CD4-positive, alpha-beta memory T cell (primary cell): ENCODE measurements around the gene ARHGAP40. TPM values are rescaled to one million over a fixed set of nuclear protein-coding genes. Genes with fewer than 3 reads are reported as not detected.

Source experiments
- CTCF ChIA-PET: fragments of 350-600 bp; sonication (Branson Sonifier 250); formaldehyde crosslinking; loops from one replicate; lab custom pipeline; 2021; ENCODE audit warnings: inconsistent platforms; ENCODE audit not compliant: partially characterized antibody; lab: Charles Lee
- POLR2A ChIA-PET: fragments of 350-600 bp; sonication (Branson Sonifier 250); formaldehyde crosslinking; loops from one replicate; lab custom pipeline; 2021; ENCODE audit not compliant: partially characterized antibody; lab: Charles Lee
- DNase-seq, 5 donors: peaks; one replicate each; pipeline versions ENCODE4 v3.0.0 to v3.0.0-alpha.2; 2020 to 2022; ENCODE audit warnings: mixed read lengths in 1 of 5
- H3K27ac ChIP-seq: one replicate; pipeline ENCODE4 v1.7.0; 2013; ENCODE audit warnings: low read depth, low read length
- H3K27me3 ChIP-seq: 2 replicates; pipeline ENCODE4 v1.7.0; 2013; ENCODE audit warnings: mild to moderate bottlenecking, low read length, moderate library complexity; ENCODE audit not compliant: insufficient read depth
- H3K36me3 ChIP-seq: 2 replicates; pipeline ENCODE4 v1.7.0; 2013; ENCODE audit warnings: mild to moderate bottlenecking, low read length, moderate library complexity; ENCODE audit not compliant: insufficient read depth
- H3K4me1 ChIP-seq: 2 replicates; pipeline ENCODE4 v1.7.0; 2013; ENCODE audit warnings: mild to moderate bottlenecking, low read length, moderate library complexity; ENCODE audit not compliant: insufficient read depth
- H3K4me3 ChIP-seq, 2 donors: one replicate each; pipeline ENCODE4 v1.7.0; 2013; ENCODE audit warnings: low read length in 2 of 2, mild to moderate bottlenecking in 1 of 2
- H3K9me3 ChIP-seq, 2 donors: one replicate each; pipeline ENCODE4 v1.7.0; 2013; ENCODE audit warnings: low read length in 2 of 2, control low read depth in 1 of 2; ENCODE audit not compliant: control insufficient read depth in 1 of 2
- H3K27ac Mint-ChIP-seq, 7 donors: one replicate each; pipeline ENCODE4 v1.8.0; 2020 to 2021; ENCODE audit warnings: mixed read lengths in 7 of 7, mild to moderate bottlenecking in 6 of 7, inconsistent platforms in 3 of 7, moderate library complexity in 3 of 7
- H3K27me3 Mint-ChIP-seq, 2 donors: one replicate each; pipeline ENCODE4 v1.8.0; 2020 to 2021; ENCODE audit warnings: mixed read lengths in 2 of 2
- H3K36me3 Mint-ChIP-seq, 2 donors: one replicate each; pipeline ENCODE4 v1.8.0; 2020 to 2021; ENCODE audit warnings: mixed read lengths in 2 of 2, inconsistent platforms in 1 of 2, mild to moderate bottlenecking in 1 of 2
- H3K4me1 Mint-ChIP-seq, 4 donors: one replicate each; pipeline ENCODE4 v1.8.0; 2020 to 2021; ENCODE audit warnings: mixed read lengths in 4 of 4, mild to moderate bottlenecking in 1 of 4
- H3K4me3 Mint-ChIP-seq, 8 donors: one replicate each; pipeline ENCODE4 v1.8.0; 2020 to 2021; ENCODE audit warnings: mixed read lengths in 8 of 8, mild to moderate bottlenecking in 7 of 8, moderate library complexity in 6 of 8, inconsistent platforms in 3 of 8
- H3K9me3 Mint-ChIP-seq, 8 donors: one replicate each; pipeline ENCODE4 v1.8.0; 2020 to 2021; ENCODE audit warnings: mixed read lengths in 8 of 8, mild to moderate bottlenecking in 5 of 8, inconsistent platforms in 3 of 8, moderate library complexity in 1 of 8
- intact Hi-C: fragments of 100-400 bp; cut with micrococcal nuclease; formaldehyde crosslinking; loops from one replicate; pipeline ENCODE4 v1.15.1; 2023
- polyA plus RNA-seq, 2 donors: library from polyadenylated mRNA; unstranded; fragments of 300-500 nt; fragmentation: Illumina TruSeq; gene quantifications; one replicate each; pipeline ENCODE4 v1.2.3, GENCODE V29; 2021
- total RNA-seq, 2 experiments: library from RNA; stranded (reverse); gene quantifications; one replicate each; pipeline ENCODE4 v1.2.3, GENCODE V29; 2021

ARHGAP40 gene
- total and polyA plus RNA-seq, 4 experiments from 2014 or later: not detected

DNA sequence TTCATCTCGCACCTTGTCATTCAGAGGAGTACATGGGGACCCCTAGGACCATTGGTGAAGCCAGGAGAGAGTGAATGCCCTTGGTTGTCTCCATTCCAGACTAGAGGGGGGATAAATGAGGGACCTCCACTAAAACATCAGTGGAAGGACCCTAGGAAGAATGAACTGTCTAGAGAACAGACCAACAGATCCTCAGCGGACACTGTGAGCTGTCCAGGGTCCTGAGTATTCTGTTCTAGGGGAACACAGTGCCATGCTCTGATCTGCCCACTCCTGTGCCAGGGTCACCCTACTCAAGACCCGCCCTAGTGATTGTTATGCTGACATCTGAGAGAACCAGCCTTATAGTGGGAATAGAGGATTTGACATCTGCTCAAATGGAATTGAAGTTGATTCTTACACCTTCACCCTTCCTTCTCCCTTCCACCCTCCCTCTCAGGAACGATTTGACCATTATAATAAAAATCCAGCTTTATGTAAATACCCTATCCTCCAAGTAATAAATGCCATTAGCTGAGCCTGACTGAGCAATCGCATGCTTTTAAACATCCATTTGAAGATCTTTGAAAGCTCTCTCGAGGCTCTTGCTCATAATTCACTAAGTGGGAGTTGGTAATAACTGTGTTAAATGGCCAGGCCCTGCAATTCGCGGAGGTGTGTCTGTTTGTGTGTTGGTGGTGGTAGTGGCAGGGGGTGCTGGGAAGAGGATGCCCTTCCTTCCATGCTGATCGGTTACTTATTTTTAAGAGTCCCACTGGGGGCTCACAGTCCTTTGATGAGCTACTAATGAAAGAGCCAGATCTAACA, 79.1 kb downstream of the ARHGAP40 start:
- H3K27me3 Mint-ChIP-seq: peaks cover 31 to 32% of the 10 kb centered on the region in 2 donors
- DNase-seq: peak in 2 of 5 donors; percentile 17 to 18
- no peak overlapping the region for H3K27ac Mint-ChIP-seq
- Histone ChIP-seq H3K4me1 (no peaks in the 10 kb centered on the region), H3K27me3 (peaks cover 10% of the 10 kb centered on the region), H3K36me3 (no peaks in the 10 kb centered on the region), H3K4me3 (no peak overlapping the region), H3K27ac (no peak overlapping the region), H3K9me3 (no peaks in the 10 kb centered on the region)
- POLR2A ChIA-PET: no interaction called here
- intact Hi-C loops: no loop called here
- H3K4me3 Mint-ChIP-seq: no peak overlapping the region
- H3K36me3 Mint-ChIP-seq: no peaks in the 10 kb centered on the region
- CTCF ChIA-PET: no interaction called here
- H3K9me3 Mint-ChIP-seq: peaks cover 0 to 14% (median under 1%) of the 10 kb centered on the region in 8 donors
- peaks cover 0 to under 1% (median 0%) of the 10 kb centered on the region in 4 donors for H3K4me1 Mint-ChIP-seq

DNA sequence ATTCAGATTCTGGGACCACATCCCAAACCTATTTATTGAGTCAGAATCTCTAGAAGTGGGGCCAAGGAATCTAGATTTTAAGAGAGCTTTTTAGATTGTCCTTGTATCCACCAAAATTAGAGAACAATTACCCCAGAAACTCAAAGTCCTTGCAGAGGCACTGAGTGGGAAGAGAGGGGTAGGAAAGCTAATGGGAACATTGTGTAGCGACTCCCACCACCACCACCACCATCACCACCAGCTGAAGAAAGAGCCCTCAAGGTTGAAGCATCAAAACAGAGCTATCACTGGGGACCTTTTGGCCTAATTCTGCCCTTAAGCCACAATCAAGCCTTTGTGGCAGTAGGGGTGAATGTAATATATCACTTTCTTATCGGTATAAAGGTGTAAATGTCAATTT, 83.7 kb downstream of the ARHGAP40 start:
- Histone ChIP-seq H3K9me3 (no peaks in the 10 kb centered on the region), H3K27me3 (peaks cover 16% of the 10 kb centered on the region), H3K27ac (no peak overlapping the region), H3K4me3 (no peak overlapping the region), H3K4me1 (no peaks in the 10 kb centered on the region), H3K36me3 (no peaks in the 10 kb centered on the region)
- intact Hi-C loops: no loop called here
- DNase-seq: no peak
- H3K27ac Mint-ChIP-seq: no peak overlapping the region
- H3K4me1 Mint-ChIP-seq: no peaks in the 10 kb centered on the region
- H3K9me3 Mint-ChIP-seq: peaks cover 0 to 9% (median 4%) of the 10 kb centered on the region in 8 donors
- peaks cover 35 to 53% of the 10 kb centered on the region in 2 donors for H3K27me3 Mint-ChIP-seq
- H3K36me3 Mint-ChIP-seq: no peaks in the 10 kb centered on the region
- ChIA-PET CTCF (interaction anchor here (0.9 to 1.7 kb wide), 2 partner anchors 12 to 18 kb away, joined by 3 read pairs; no protein-coding TSS in a partner anchor), POLR2A (no interaction called here)
- H3K4me3 Mint-ChIP-seq: no peak overlapping the region

DNA sequence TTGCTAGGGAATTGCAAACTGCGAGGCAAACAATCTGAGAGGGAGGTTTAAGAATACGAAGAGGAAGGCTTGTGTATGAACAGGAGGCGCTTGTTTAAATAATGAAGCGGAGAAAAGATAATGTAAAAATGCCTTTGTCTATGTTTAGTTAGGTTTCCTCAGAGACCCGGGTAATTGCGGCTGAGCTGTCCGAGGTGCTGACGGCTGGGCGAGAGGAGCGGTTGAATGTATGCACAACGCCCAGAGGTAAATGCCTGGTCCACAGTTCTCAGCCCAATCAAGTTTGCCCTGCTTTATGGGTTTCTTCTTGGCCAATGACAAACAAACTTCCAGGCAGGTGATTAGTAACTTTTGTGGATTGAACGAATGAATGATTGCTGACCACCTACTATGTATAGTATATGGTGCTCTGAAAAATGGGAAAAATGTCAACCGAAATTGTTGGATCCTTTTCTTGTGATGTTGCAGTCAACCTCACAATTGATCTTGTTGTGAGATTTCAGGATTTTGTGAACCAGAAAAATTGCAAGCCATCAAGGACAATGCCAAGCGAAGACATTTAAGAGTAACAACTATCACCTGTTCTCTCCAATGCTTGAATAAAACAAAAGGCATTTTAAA, 84.4 kb downstream of the ARHGAP40 start:
- intact Hi-C loops: no loop called here
- CTCF ChIA-PET: interaction anchor here (0.9 kb wide), 1 partner anchor 13 kb away, joined by 3 read pairs; no protein-coding TSS in a partner anchor

DNA sequence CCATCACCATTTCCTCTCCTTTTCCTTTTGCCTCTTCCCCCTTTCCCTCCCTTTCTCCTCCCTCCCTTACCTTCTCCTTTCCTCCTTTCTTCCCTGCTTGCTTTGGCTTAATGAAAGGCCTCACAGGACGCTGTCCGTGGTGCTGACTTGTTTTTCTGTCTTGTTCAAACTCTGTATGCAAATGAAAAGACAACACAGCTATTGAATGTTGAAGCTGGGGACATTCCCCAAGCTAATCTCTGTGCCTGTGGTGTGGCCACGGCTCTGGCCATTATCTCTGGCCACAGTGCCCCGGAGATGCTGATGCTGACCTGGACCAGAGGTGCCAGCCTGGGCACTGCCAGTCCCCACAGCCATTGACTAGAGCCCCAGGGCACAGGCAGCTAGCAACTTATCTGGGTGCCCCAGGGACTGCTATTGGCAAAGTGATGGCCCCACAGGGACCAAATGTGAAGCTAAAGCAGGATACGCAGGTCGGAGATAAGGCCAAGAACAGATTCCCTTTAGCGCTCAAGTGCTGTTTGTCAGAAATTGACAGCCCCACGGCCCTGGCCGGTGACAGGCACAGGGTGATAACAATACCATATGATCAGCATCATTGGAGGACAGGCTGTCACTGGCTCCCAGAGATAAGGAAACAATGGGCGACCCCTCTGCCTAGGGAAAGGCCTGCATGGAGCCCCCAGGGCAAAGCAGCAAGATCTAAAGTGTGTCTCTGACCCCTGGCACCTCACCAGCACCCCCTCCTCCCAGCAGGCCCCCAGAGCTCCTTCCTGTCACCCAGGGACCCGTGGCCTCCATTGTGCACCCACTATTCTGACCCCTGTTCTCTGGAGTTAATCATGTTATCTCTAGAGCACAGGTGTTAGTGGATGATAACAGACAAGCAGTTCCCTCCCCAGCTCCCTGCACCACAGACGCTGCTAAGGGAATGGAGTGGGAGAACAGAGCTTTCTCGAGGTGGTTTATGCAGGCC, 91.1 kb downstream of the ARHGAP40 start:
- H3K4me3 Mint-ChIP-seq: peak overlapping the region in 1 of 8 donors; percentile 36
- POLR2A ChIA-PET: no interaction called here
- intact Hi-C loops: no loop called here

More for the DNA sequence above, 84.4 kb downstream of the ARHGAP40 start:
- Mint-ChIP-seq H3K36me3 (no peaks in the 10 kb centered on the region), H3K27me3 (peaks cover 34 to 58% of the 10 kb centered on the region in 2 donors), H3K4me3 (no peak overlapping the region), H3K4me1 (no peaks in the 10 kb centered on the region), H3K27ac (no peak overlapping the region), H3K9me3 (peaks cover 0 to 10% (median 4%) of the 10 kb centered on the region in 8 donors)
- POLR2A ChIA-PET: no interaction called here
- Histone ChIP-seq H3K9me3 (no peaks in the 10 kb centered on the region), H3K4me1 (no peaks in the 10 kb centered on the region), H3K27ac (no peak overlapping the region), H3K36me3 (no peaks in the 10 kb centered on the region), H3K4me3 (no peak overlapping the region), H3K27me3 (peaks cover 16% of the 10 kb centered on the region)
- peak; percentile 15 to 44 (median 34) for DNase-seq

DNA sequence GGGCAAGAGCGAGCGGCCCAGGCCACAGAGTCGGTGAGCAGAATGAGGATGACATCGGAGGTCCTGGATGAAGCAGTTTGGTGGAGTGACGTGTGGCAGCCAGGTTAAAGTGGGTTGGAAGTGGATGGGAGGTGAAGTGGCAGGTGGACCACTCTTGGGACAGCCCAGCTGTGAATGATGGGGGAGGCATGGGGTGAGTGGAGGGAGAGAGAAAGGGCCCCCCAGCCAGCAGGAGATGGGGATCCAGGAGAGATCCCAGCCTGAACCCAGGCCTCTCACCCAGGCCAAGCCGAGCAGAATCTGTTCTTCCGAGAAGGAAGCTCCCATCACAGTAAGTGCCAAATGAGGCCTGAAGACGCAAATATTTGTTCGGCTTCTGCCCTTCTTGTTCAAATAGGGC, 95.7 kb downstream of the ARHGAP40 start:
- H3K4me1 Mint-ChIP-seq: peaks cover 0 to 1% (median 0%) of the 10 kb centered on the region in 4 donors
- no peak overlapping the region for H3K27ac ChIP-seq
- CTCF ChIA-PET: no interaction called here
- H3K9me3 ChIP-seq: no peaks in the 10 kb centered on the region
- DNase-seq: no peak
- intact Hi-C loops: no loop called here
- H3K4me3 Mint-ChIP-seq: no peak overlapping the region
- no peak overlapping the region for H3K27ac Mint-ChIP-seq
- POLR2A ChIA-PET: no interaction called here
- H3K36me3 ChIP-seq: no peaks in the 10 kb centered on the region
- peaks cover 10 to 23% of the 10 kb centered on the region in 2 donors for H3K27me3 Mint-ChIP-seq
- H3K9me3 Mint-ChIP-seq: peaks cover 0 to 5% (median 0%) of the 10 kb centered on the region in 8 donors
- H3K27me3 ChIP-seq: peaks cover 5% of the 10 kb centered on the region
- no peak overlapping the region for H3K4me3 ChIP-seq
- H3K36me3 Mint-ChIP-seq: no peaks in the 10 kb centered on the region
- H3K4me1 ChIP-seq: no peaks in the 10 kb centered on the region

More for the DNA sequence above, 91.1 kb downstream of the ARHGAP40 start:
- Histone ChIP-seq H3K4me3 (no peak overlapping the region), H3K4me1 (no peaks in the 10 kb centered on the region), H3K9me3 (no peaks in the 10 kb centered on the region), H3K27ac (no peak overlapping the region), H3K27me3 (peaks cover 6% of the 10 kb centered on the region), H3K36me3 (no peaks in the 10 kb centered on the region)
- peaks cover 0 to 13% (median 1%) of the 10 kb centered on the region in 8 donors for H3K9me3 Mint-ChIP-seq
- DNase-seq: peak; percentile 32 to 50 (median 37)
- H3K27me3 Mint-ChIP-seq: peaks cover 23 to 37% of the 10 kb centered on the region in 2 donors
- H3K36me3 Mint-ChIP-seq: no peaks in the 10 kb centered on the region
- peak overlapping the region in 1 of 7 donors; percentile 14 for H3K27ac Mint-ChIP-seq
- CTCF ChIA-PET: interaction anchor here (1.6 kb wide), 1 partner anchor 10 kb away, joined by 3 read pairs; no protein-coding TSS in a partner anchor
- H3K4me1 Mint-ChIP-seq: peaks cover 0 to 1% (median 0%) of the 10 kb centered on the region in 4 donors

DNA sequence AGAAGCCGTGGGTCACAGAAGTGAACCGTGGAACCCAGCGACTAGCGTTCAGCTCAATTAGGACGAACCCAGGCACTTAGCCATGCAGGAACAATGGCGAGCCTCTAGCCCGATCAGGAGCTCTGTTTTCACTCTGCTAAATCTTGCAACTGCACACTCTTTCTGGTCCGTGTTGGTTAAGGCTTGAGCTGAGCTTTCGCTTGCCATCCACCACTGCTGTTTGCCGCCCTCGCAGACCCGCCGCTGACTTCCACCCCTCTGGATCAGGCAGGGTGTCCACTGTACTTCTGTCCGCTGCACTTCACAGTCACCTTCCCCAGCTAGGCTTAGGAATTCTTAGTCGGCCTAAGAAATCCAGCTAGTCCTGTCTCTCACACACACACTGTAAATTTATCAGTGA, 96.9 kb downstream of the ARHGAP40 start:
- no peaks in the 10 kb centered on the region for H3K36me3 Mint-ChIP-seq
- peaks cover 8% of the 10 kb centered on the region for H3K27me3 ChIP-seq
- peaks cover 0 to 5% (median 0%) of the 10 kb centered on the region in 8 donors for H3K9me3 Mint-ChIP-seq
- CTCF ChIA-PET: no interaction called here
- H3K4me3 Mint-ChIP-seq: no peak overlapping the region
- DNase-seq: no peak
- POLR2A ChIA-PET: no interaction called here
- no peak overlapping the region for H3K27ac ChIP-seq
- no peaks in the 10 kb centered on the region for H3K36me3 ChIP-seq
- H3K4me1 ChIP-seq: no peaks in the 10 kb centered on the region
- no peak overlapping the region for H3K4me3 ChIP-seq
- intact Hi-C loops: no loop called here
- H3K27me3 Mint-ChIP-seq: peaks cover 12 to 25% of the 10 kb centered on the region in 2 donors
- H3K4me1 Mint-ChIP-seq: no peaks in the 10 kb centered on the region
- no peaks in the 10 kb centered on the region for H3K9me3 ChIP-seq
- H3K27ac Mint-ChIP-seq: no peak overlapping the region
